LNCAP (cell line): ENCODE data around the gene NSRP1.

ENCODE experiments used
- TF ChIP-seq, protein P1 (sequence below): fragments of 450-650 bp; IDR thresholded peaks from 2 replicates; pipeline ENCODE4 v1.5.1; 2017; ENCODE audit warnings: mild to moderate bottlenecking

The NSRP1 gene

DNA sequence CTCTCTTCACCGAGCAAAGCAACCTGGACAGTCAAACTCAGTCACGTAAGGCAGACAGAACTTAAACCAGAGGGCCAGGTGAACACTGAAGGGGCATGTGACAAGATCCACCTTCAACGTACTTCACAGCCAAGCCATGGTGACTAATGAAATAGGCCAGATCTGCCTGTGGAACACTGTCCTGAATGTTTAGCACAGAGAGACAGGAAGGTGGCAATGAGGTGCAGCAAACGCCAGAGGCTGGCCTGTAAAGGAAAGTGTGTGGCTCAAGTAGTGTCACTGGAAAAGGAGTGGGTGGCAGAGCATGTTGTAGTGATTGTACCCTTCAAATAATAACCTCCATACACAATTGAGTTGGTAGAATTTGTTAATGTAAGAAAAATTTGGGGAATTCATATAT lies 80.8 kb downstream of the NSRP1 start:
- TF ChIP-seq, protein P1, sequence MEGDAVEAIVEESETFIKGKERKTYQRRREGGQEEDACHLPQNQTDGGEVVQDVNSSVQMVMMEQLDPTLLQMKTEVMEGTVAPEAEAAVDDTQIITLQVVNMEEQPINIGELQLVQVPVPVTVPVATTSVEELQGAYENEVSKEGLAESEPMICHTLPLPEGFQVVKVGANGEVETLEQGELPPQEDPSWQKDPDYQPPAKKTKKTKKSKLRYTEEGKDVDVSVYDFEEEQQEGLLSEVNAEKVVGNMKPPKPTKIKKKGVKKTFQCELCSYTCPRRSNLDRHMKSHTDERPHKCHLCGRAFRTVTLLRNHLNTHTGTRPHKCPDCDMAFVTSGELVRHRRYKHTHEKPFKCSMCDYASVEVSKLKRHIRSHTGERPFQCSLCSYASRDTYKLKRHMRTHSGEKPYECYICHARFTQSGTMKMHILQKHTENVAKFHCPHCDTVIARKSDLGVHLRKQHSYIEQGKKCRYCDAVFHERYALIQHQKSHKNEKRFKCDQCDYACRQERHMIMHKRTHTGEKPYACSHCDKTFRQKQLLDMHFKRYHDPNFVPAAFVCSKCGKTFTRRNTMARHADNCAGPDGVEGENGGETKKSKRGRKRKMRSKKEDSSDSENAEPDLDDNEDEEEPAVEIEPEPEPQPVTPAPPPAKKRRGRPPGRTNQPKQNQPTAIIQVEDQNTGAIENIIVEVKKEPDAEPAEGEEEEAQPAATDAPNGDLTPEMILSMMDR: no peak

DNA sequence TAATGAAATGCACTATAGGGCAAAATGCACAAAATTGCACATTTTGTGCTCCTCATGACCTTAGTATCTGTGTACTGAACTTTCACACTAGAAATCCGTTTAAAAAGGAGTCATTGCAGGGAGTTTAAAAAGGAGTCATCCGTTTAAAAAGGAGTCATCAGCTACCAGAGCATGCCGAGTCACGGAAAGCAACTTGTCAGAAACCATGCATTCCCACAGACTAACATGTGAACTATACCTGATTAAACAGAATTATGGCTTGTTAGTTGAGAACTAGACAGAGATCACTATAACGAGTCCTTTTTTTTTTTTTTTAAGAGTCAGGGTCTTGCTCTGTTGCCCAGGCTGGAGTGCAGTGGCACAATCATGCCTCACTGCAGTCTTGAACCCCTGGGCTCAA lies 83.0 kb downstream of the NSRP1 start:
- TF ChIP-seq, protein P1: no peak

DNA sequence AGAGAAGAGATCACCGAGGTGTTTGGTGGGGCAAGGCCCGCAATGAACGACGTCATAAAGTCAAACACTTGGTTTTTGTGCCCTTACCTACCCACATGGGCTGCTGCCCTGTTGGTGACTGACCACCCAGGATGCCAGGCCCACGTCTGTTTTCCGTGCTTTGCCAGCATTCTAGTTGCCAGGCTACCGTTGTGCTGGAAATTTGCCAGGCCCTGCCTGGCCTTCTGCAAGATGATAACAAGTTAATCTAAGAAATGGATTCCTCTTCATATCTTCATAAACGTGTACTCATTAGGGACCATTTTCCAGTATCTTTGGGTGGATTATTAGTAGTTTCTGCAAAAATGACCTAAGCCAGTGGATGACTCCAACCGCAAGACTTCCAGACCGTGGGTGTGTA lies 83.5 kb downstream of the NSRP1 start:
- TF ChIP-seq, protein P1: no peak

DNA sequence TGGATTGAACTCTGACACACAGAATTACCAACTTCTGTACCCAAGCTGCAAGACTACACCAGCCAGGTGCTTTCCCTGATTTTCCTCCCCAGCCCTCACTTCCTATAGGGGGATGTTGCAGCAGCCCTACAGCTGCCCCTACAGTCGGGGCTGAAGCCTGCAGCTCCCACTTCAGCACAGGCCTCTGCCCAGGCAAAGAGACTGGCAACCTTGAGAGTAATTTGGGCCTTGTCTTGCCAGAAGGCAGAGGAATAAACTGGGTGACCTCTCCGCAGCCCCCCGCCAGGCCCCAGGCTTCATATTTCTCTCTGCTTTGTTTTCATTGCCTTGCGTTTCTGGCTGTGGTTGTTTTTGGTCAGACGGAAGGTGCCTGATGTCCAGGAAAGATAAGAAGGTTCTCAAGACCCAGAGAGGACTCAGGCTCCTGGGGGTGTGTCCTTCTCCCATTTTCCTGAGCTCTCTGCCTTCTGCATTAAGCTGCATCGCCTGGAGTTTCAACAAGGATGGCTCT lies 86.9 kb downstream of the NSRP1 start:
- TF ChIP-seq, protein P1: no peak

DNA sequence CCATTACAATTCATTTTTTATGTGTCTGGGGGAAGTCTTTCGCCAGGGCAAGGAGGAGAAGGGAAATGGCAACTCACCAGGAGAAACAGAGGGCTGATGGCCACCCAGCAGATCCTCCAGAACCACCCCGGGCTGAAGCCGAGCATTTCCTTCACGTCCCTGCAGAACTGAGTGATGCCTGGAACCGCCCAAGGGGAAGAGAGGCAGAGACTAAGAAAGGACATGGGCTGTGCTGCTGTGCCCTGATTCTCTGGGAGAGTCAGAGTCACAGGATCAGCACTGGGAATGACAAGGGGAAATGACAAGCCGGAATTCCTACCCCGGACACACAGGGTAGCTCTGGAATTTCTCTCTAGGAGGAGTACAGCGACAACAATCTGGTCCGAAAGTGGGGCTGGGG lies 91.0 kb downstream of the NSRP1 start:
- TF ChIP-seq, protein P1: no peak

DNA sequence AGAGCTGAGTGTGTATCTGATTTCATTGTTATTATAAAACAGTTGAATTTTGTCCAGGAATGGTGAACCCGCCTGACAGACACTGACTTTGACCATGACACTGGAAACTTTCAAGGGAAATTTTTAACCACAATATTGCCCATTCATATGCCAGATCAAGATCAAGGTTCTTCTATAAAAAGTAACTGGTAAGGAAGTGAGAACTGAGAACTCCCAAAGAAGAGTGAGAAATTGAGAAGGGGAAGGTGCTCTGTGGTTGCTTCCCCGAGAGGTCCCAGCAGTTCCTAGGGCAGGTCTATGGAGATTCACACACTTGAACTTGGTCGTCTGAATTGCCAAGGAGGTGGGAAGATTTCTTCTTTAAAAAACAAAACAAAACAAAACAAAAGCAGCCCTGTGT lies 91.6 kb downstream of the NSRP1 start:
- TF ChIP-seq, protein P1: no peak

DNA sequence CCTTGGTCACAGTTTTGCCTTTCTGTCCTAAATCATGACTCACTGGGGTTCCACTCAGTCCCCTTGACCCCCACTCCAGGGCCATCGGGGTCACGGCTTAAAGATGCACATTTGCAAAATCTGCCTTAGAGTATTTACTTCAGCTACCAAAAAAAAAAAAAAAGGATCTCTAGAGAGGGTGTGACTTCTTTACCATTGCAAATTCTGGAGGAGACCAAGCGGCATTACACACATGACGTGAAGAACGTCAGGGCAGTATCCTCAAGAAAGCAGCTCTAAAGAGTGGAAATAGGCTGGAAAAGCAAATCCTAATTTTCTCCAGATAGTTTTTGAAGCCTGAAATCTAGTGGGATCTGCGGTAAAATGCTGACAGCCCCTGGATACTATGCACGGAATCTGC lies 93.3 kb downstream of the NSRP1 start:
- TF ChIP-seq, protein P1: no peak

DNA sequence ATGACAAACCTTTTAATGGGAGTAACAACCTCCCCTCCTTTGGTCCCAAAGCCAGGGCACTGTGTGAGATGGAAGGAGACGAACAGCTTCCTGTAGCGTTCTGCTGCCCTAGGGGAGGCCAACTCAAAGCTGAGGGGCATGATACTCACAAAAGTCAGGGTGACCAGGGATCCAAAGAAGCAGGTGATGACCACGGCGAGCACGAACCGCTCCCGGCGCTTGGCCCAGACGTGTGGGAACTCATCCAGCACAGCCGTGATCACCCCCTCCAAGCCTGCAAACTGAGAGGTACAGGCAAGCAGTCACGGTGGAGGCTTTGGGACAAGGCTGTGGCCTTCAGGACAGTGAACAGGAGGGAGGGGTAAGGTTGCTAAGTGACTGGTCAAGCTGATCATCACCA lies 93.8 kb downstream of the NSRP1 start:
- TF ChIP-seq, protein P1: no peak
